ENCODE measurements around the gene KICS2.

Gene KICS2

DNA sequence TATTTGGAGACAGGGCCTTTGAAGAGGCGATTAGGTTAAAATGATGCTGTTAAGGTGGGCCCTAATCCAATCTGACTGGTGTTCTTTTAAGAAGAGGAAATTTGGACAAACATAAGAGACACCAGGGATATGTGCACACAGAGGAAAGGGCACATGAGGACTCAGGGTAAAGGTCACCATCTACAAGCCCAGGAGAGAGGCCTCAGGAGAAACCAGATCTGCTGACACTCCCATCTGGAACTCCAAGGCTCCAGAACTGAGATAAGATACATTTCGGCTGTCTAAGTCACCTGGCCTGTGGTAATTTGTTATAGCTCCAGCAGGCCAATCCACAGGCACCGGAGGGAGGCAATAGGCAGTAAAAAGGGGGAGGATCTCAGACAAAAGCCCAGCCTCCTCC lies 48.6 kb downstream of the KICS2 start:
- Mint-ChIP-seq H3K4me1 (ENCODE audit: low read depth) (no peaks in the 10 kb centered on the region), H3K36me3 (ENCODE audit: low read depth) (peaks cover 1% of the 10 kb centered on the region), H3K4me3 (no peak overlapping the region), H3K27me3 (no peaks in the 10 kb centered on the region), H3K27ac (no peak overlapping the region), H3K9me3 (no peaks in the 10 kb centered on the region)
- DNase-seq, result no peak
